ENCODE measurements around the gene DLGAP3. TPM values are rescaled to one million over a fixed set of nuclear protein-coding genes. Genes with fewer than 3 reads are reported as not detected.
A peak's percentile ranks its signal among the peaks of the same experiment; 100 is the strongest.

Gene DLGAP3, protein sequence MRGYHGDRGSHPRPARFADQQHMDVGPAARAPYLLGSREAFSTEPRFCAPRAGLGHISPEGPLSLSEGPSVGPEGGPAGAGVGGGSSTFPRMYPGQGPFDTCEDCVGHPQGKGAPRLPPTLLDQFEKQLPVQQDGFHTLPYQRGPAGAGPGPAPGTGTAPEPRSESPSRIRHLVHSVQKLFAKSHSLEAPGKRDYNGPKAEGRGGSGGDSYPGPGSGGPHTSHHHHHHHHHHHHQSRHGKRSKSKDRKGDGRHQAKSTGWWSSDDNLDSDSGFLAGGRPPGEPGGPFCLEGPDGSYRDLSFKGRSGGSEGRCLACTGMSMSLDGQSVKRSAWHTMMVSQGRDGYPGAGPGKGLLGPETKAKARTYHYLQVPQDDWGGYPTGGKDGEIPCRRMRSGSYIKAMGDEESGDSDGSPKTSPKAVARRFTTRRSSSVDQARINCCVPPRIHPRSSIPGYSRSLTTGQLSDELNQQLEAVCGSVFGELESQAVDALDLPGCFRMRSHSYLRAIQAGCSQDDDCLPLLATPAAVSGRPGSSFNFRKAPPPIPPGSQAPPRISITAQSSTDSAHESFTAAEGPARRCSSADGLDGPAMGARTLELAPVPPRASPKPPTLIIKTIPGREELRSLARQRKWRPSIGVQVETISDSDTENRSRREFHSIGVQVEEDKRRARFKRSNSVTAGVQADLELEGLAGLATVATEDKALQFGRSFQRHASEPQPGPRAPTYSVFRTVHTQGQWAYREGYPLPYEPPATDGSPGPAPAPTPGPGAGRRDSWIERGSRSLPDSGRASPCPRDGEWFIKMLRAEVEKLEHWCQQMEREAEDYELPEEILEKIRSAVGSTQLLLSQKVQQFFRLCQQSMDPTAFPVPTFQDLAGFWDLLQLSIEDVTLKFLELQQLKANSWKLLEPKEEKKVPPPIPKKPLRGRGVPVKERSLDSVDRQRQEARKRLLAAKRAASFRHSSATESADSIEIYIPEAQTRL
- polyA plus RNA-seq, result 2.9 and 4.7 TPM in 2 replicates
- polyA minus RNA-seq, result 14.5 and 14.6 TPM in 2 replicates

DNA sequence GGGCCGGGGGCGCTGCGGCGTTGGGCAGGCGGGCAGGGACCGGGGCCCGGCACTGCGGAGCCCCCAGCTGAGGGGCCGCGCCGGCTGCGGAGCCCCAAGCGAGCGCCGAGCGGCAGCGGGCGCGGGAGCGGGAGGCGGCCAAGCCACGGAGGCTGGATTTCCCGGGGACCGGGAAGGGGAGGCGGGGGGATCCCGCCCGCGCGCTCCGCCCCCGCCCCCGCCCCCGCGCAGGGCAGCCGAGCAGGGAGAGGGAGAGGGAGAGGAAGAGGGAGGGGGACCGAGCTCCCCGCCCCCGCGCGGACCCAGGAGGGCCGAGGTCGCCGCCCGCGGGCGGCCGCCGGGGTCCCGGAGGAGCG, at the start of gene DLGAP3:
DLGAP3 (minus strand) TSS at position 154 of the 356 bp plus-strand sequence. CDS start 24,267 bp downstream, outside the sequence.
- H3K4me2 ChIP-seq (ENCODE audit: low read length), result peak within 1 kb of the TSS; percentile 73

GRCh38 chr1:34978921-34979320, 49.5 kb upstream of the DLGAP3 start:
- Histone ChIP-seq H3K9me3 (ENCODE audit: low read length) (no peaks in the 10 kb centered on the region), H4K20me1 (ENCODE audit: insufficient read depth) (no peaks in the 10 kb centered on the region), H3K4me3 (ENCODE audit: low read length) (no peak overlapping the region), H3K27me3 (ENCODE audit: insufficient read depth, low read depth, low read length) (no peaks in the 10 kb centered on the region), H3K9ac (ENCODE audit: low read length) (no peak overlapping the region), H3K9me2 (ENCODE audit: insufficient read depth, low read length) (no peaks in the 10 kb centered on the region), H3K36me3 (ENCODE audit: insufficient read depth, low read length) (no peaks in the 10 kb centered on the region), H3K27ac (ENCODE audit: low read length) (no peak overlapping the region), H3K4me2 (ENCODE audit: low read length) (no peak overlapping the region), H3F3A (ENCODE audit: insufficient read depth, low read length, poor library complexity, severe bottlenecking) (no peaks in the 10 kb centered on the region), H2AFZ (ENCODE audit: low read depth, low read length) (no peak overlapping the region), H3K79me2 (replicated peaks; ENCODE audit: insufficient read depth, low read length) (no peaks in the 10 kb centered on the region)
- TF ChIP-seq POLR2AphosphoS5 (IDR thresholded peaks at IDR 0.05) (no peak), TAF1 (IDR thresholded peaks at IDR 0.05; ENCODE audit: low read depth) (no peak), RAD21 (conservative IDR thresholded peaks at IDR 0.05) (no peak), EP300 (conservative IDR thresholded peaks at IDR 0.05; ENCODE audit: poor library complexity, severe bottlenecking) (no peak), CTCF (IDR thresholded peaks at IDR 0.05; ENCODE audit: poor library complexity, severe bottlenecking) (no peak), EZH2 (IDR thresholded peaks at IDR 0.05; ENCODE audit: borderline replicate concordance, insufficient read depth, low read length, poor library complexity, severe bottlenecking) (no peak), SMC3 (conservative IDR thresholded peaks at IDR 0.05; ENCODE audit: poor library complexity) (no peak), MXI1 (conservative IDR thresholded peaks at IDR 0.05; ENCODE audit: poor library complexity, severe bottlenecking) (no peak)
- TF ChIP-seq, protein P1, sequence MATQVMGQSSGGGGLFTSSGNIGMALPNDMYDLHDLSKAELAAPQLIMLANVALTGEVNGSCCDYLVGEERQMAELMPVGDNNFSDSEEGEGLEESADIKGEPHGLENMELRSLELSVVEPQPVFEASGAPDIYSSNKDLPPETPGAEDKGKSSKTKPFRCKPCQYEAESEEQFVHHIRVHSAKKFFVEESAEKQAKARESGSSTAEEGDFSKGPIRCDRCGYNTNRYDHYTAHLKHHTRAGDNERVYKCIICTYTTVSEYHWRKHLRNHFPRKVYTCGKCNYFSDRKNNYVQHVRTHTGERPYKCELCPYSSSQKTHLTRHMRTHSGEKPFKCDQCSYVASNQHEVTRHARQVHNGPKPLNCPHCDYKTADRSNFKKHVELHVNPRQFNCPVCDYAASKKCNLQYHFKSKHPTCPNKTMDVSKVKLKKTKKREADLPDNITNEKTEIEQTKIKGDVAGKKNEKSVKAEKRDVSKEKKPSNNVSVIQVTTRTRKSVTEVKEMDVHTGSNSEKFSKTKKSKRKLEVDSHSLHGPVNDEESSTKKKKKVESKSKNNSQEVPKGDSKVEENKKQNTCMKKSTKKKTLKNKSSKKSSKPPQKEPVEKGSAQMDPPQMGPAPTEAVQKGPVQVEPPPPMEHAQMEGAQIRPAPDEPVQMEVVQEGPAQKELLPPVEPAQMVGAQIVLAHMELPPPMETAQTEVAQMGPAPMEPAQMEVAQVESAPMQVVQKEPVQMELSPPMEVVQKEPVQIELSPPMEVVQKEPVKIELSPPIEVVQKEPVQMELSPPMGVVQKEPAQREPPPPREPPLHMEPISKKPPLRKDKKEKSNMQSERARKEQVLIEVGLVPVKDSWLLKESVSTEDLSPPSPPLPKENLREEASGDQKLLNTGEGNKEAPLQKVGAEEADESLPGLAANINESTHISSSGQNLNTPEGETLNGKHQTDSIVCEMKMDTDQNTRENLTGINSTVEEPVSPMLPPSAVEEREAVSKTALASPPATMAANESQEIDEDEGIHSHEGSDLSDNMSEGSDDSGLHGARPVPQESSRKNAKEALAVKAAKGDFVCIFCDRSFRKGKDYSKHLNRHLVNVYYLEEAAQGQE (IDR thresholded peaks at IDR 0.05; ENCODE audit: borderline replicate concordance), result no peak

More for the DNA sequence above, at the start of gene DLGAP3:
- no peaks in the 10 kb centered on the region for H4K20me1 ChIP-seq (ENCODE audit: insufficient read depth)
- no peaks in the 10 kb centered on the region for H3F3A ChIP-seq (ENCODE audit: insufficient read depth, low read length, poor library complexity, severe bottlenecking)
- peak within 1 kb of the TSS; percentile 90 for H3K4me3 ChIP-seq (ENCODE audit: low read length)
- H3K79me2 ChIP-seq (replicated peaks; ENCODE audit: insufficient read depth, low read length), result no peaks in the 10 kb centered on the region
- TF ChIP-seq EP300 (conservative IDR thresholded peaks at IDR 0.05; ENCODE audit: poor library complexity, severe bottlenecking) (no peak), TAF1 (IDR thresholded peaks at IDR 0.05; ENCODE audit: low read depth) (peak; percentile 50)
- peak within 1 kb of the TSS; percentile 31 for H3K27ac ChIP-seq (ENCODE audit: low read length)
- no peaks in the 10 kb centered on the region for H3K9me3 ChIP-seq (ENCODE audit: low read length)
- H3K27me3 ChIP-seq (ENCODE audit: insufficient read depth, low read depth, low read length), result peaks cover 24% of the 10 kb centered on the region
- H3K9ac ChIP-seq (ENCODE audit: low read length), result peak within 1 kb of the TSS; percentile 74
- no peaks in the 10 kb centered on the region for H3K9me2 ChIP-seq (ENCODE audit: insufficient read depth, low read length)
- peak within 1 kb of the TSS; percentile 90 for H2AFZ ChIP-seq (ENCODE audit: low read depth, low read length)
- no peaks in the 10 kb centered on the region for H3K36me3 ChIP-seq (ENCODE audit: insufficient read depth, low read length)
